Activated gamma-delta T cell treated with anti-CD3 and anti-CD28 coated beads, Interleukin-2, amount 50 U/mL, for 16 hours (primary cell): Measurements from ENCODE around the gene GLRX2.
"Not testable (repeated sequence)": the region's sequence is repeated elsewhere in the genome, so short reads cannot be mapped to it uniquely, and the experiment has no call there.

Source experiments
- DNase-seq: peaks from one replicate; pipeline ENCODE4 v3.0.0-alpha.2; 2020; ENCODE audit warnings: low read depth

The GLRX2 gene

GRCh38 chr1:193062698-193063463, 42.3 kb downstream of the GLRX2 start:
- no peak for DNase-seq

- no peak for DNase-seq
Measured at GRCh38 chr1:193060938-193061337, 44.3 kb downstream of the GLRX2 start.

- DNase-seq = no peak
Measured at GRCh38 chr1:193060406-193060805, 44.8 kb downstream of the GLRX2 start.

GRCh38 chr1:193060115-193060403, 45.2 kb downstream of the GLRX2 start:
- no peak for DNase-seq

GRCh38 chr1:193059282-193060114, 45.7 kb downstream of the GLRX2 start, which contains the start of the genes RO60 and UCHL5:
RO60 (plus strand) TSS chr1:193059612; CDS start chr1:193069055, 9,443 bp downstream.
UCHL5 (minus strand) TSS chr1:193059360; CDS start chr1:193059260, 100 bp downstream.
- peak; percentile 89 for DNase-seq

- peak; percentile 49 for DNase-seq
Measured at GRCh38 chr1:193058529-193059281, 46.5 kb downstream of the GLRX2 start.

GRCh38 chr1:193054169-193054675, 51.0 kb downstream of the GLRX2 start:
- no peak for DNase-seq

GRCh38 chr1:193048913-193049312, 56.3 kb downstream of the GLRX2 start:
- DNase-seq = not testable (repeated sequence)
